Ascending aorta (tissue), 2 donors: ENCODE data around the gene CCDC185. TPM values are rescaled to one million over a fixed set of nuclear protein-coding genes. Genes with fewer than 3 reads are reported as not detected.

Experiments
- DNase-seq, 2 donors: peaks; one replicate each; pipeline ENCODE4 v3.0.0-alpha.2; 2019; ENCODE audit warnings: low spot score in 2 of 2
- H3K27ac ChIP-seq, 2 donors: fragments of 200-600 bp; sonication (generic); one replicate each; pipeline ENCODE4 v1.5.1; 2016 to 2017; ENCODE audit warnings: mild to moderate bottlenecking in 1 of 2
- H3K27me3 ChIP-seq: fragments of 200-600 bp; sonication (generic); one replicate; pipeline ENCODE4 v1.5.1; 2017
- H3K36me3 ChIP-seq, 2 donors: fragments of 200-600 bp; sonication (generic); one replicate each; pipeline ENCODE4 v1.5.1; 2016
- H3K4me1 ChIP-seq, 2 donors: fragments of 200-600 bp; sonication (generic); one replicate each; pipeline ENCODE4 v1.5.1; 2016 to 2017; ENCODE audit warnings: mild to moderate bottlenecking in 1 of 2
- H3K4me3 ChIP-seq, 2 donors: fragments of 200-600 bp; sonication (generic); one replicate each; pipeline ENCODE4 v1.5.1; 2016 to 2017; ENCODE audit warnings: mild to moderate bottlenecking in 1 of 2
- H3K9me3 ChIP-seq, 2 donors: fragments of 200-600 bp; sonication (generic); one replicate each; pipeline ENCODE4 v1.5.1; 2016
- CTCF ChIP-seq, 3 experiments: fragments of 200-600 bp in 2 of 3; fragments of 450-650 bp in 1 of 3; sonication (generic) in 2 of 3; IDR thresholded peaks; one replicate each; pipeline ENCODE4 v1.5.1; 2016 to 2019; ENCODE audit warnings: antibody characterized with exemption in 3 of 3, mild to moderate bottlenecking in 1 of 3, moderate library complexity in 1 of 3
- intact Hi-C: fragments of 100-400 bp; cut with DNase I; formaldehyde crosslinking; loops from one replicate; pipeline ENCODE4 v1.15.1; 2023
- total RNA-seq: library from RNA; depleted of rRNA; stranded (reverse); fragments of >200 nt; gene quantifications from one replicate; pipeline ENCODE4 v1.1.0, GENCODE V29; 2016

The CCDC185 gene
- total RNA-seq, 1 donor from 2014 or later: not detected

GRCh38 chr1:223417903-223418663 is 24.9 kb downstream of the CCDC185 start:
- Histone ChIP-seq H3K4me3 (no peak overlapping the region), H3K36me3 (no peaks in the 10 kb centered on the region), H3K27me3 (no peaks in the 10 kb centered on the region), H3K4me1 (no peaks in the 10 kb centered on the region), H3K9me3 (no peaks in the 10 kb centered on the region), H3K27ac (no peak overlapping the region)
- intact Hi-C loops: no loop called here
- no peak for TF ChIP-seq CTCF (IDR thresholded peaks at IDR 0.05)
- DNase-seq: no peak

DNA sequence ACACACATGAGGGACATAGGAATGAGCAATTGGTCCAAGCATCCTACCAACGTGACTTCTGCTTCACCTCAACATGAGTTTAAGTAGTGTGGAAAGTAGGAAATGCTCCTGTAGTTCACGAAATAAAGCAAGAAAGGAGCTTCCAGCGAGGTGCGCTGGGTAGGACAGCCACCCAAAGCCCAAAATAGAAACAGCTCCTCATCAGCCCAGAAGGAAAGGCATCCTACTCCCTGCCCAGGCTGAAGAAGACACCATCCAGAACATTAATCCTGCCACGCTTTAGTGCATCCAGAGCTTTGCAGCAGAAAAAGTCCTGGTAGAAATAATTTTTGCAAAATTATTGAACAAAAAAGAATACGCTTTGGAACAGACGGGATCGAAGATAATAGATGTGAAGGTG is 25.9 kb downstream of the CCDC185 start:
- no peak for TF ChIP-seq CTCF (IDR thresholded peaks at IDR 0.05)
- Histone ChIP-seq H3K9me3 (no peaks in the 10 kb centered on the region), H3K4me1 (peaks cover 0 to 3% of the 10 kb centered on the region in 2 donors), H3K27me3 (no peaks in the 10 kb centered on the region), H3K4me3 (no peak overlapping the region), H3K36me3 (no peaks in the 10 kb centered on the region), H3K27ac (no peak overlapping the region)
- intact Hi-C loops: no loop called here
- DNase-seq: no peak

GRCh38 chr1:223419561-223419960 is 26.3 kb downstream of the CCDC185 start:
- no peaks in the 10 kb centered on the region for H3K36me3 ChIP-seq
- peaks cover 0 to 3% of the 10 kb centered on the region in 2 donors for H3K4me1 ChIP-seq
- no peak for DNase-seq
- H3K9me3 ChIP-seq: no peaks in the 10 kb centered on the region
- H3K27me3 ChIP-seq: no peaks in the 10 kb centered on the region
- intact Hi-C loops: no loop called here
- no peak overlapping the region for H3K4me3 ChIP-seq
- no peak overlapping the region for H3K27ac ChIP-seq
- no peak for TF ChIP-seq CTCF (IDR thresholded peaks at IDR 0.05)

- H3K36me3 ChIP-seq: no peaks in the 10 kb centered on the region
- no peak for TF ChIP-seq CTCF (IDR thresholded peaks at IDR 0.05)
- no peaks in the 10 kb centered on the region for H3K27me3 ChIP-seq
- intact Hi-C loops: no loop called here
- no peak for DNase-seq
- no peak overlapping the region for H3K27ac ChIP-seq
- H3K4me3 ChIP-seq: no peak overlapping the region
- no peaks in the 10 kb centered on the region for H3K9me3 ChIP-seq
- peaks cover 8 to 16% of the 10 kb centered on the region in 2 donors for H3K4me1 ChIP-seq
Measured at GRCh38 chr1:223421025-223421424, 27.8 kb downstream of the CCDC185 start.

DNA sequence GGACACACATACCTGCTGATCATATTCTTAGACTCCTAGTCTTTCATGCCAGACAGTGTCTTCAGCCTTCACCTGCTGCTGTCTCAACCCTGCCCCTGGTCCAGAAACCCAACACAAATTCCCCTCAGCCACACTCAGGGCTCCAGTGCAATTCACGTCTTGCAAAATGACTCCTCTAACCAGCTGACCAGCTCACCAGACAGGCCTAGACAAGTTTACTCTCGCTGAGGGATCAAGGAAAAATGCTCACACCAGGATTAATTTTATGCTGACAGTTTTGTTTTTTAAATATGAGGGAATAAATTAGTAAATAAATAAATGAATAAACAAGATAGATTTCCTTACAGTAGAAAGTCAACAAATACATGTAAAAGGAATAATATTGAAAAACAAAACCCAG is 28.5 kb downstream of the CCDC185 start:
- Histone ChIP-seq H3K36me3 (no peaks in the 10 kb centered on the region), H3K4me3 (no peak overlapping the region), H3K27me3 (no peaks in the 10 kb centered on the region), H3K9me3 (no peaks in the 10 kb centered on the region), H3K4me1 (peaks cover 8 to 19% of the 10 kb centered on the region in 2 donors), H3K27ac (no peak overlapping the region)
- intact Hi-C loops: no loop called here
- TF ChIP-seq CTCF (IDR thresholded peaks at IDR 0.05): no peak
- no peak for DNase-seq
